NCI-H345 treated with DMSO at 0.1 percent for 48 hours (cell line): ENCODE data around the gene SAMSN1.
"Not testable (repeated sequence)": the region's sequence is repeated elsewhere in the genome, so short reads cannot be mapped to it uniquely, and the experiment has no call there.

Experiments used
- DNase-seq: peaks from one replicate; lab custom pipeline; 2025; ENCODE audit not compliant: unreplicated experiment; lab: John Stamatoyannopoulos, UW

The SAMSN1 gene

GRCh38 chr21:14567331-14568279 lies 21.5 kb upstream of the SAMSN1 start:
- no peak for DNase-seq

- no peak for DNase-seq
Observed at GRCh38 chr21:14566894-14567293, 20.8 kb upstream of the SAMSN1 start.

- no peak for DNase-seq
Observed at GRCh38 chr21:14562959-14563358, 16.8 kb upstream of the SAMSN1 start.

- DNase-seq: no peak
Observed at GRCh38 chr21:14560555-14560954, 14.4 kb upstream of the SAMSN1 start.

- DNase-seq: no peak
Observed at GRCh38 chr21:14560139-14560538, 14.0 kb upstream of the SAMSN1 start.

GRCh38 chr21:14559102-14559501 lies 13.0 kb upstream of the SAMSN1 start:
- DNase-seq: no peak

- no peak for DNase-seq
Observed at GRCh38 chr21:14557413-14557812, 11.3 kb upstream of the SAMSN1 start.

- DNase-seq: no peak
Observed at GRCh38 chr21:14554948-14555347, 8.8 kb upstream of the SAMSN1 start.

GRCh38 chr21:14553422-14553821 lies 7.3 kb upstream of the SAMSN1 start:
- DNase-seq: no peak

- DNase-seq: no peak
Observed at GRCh38 chr21:14551741-14552140, 5.6 kb upstream of the SAMSN1 start.

- no peak for DNase-seq
Observed at GRCh38 chr21:14550135-14550534, 4.0 kb upstream of the SAMSN1 start.

GRCh38 chr21:14548779-14549178 lies 2.7 kb upstream of the SAMSN1 start:
- DNase-seq: no peak

GRCh38 chr21:14547834-14548513 lies 1.9 kb upstream of the SAMSN1 start:
- no peak for DNase-seq

GRCh38 chr21:14546719-14547118 lies 604 bp upstream of the SAMSN1 start:
- DNase-seq: not testable (repeated sequence)

- no peak for DNase-seq
Observed at GRCh38 chr21:14543983-14544382, 2.1 kb downstream of the SAMSN1 start.

- DNase-seq: no peak
Observed at GRCh38 chr21:14542638-14543037, 3.5 kb downstream of the SAMSN1 start.

- no peak for DNase-seq
Observed at GRCh38 chr21:14541841-14542490, 4.1 kb downstream of the SAMSN1 start.

- DNase-seq: no peak
Observed at GRCh38 chr21:14538483-14538882, 7.6 kb downstream of the SAMSN1 start.

- no peak for DNase-seq
Observed at GRCh38 chr21:14536929-14537328, 9.2 kb downstream of the SAMSN1 start.

GRCh38 chr21:14535702-14536101 lies 10.4 kb downstream of the SAMSN1 start:
- DNase-seq: no peak

- DNase-seq: no peak
Observed at GRCh38 chr21:14533499-14534428, 12.4 kb downstream of the SAMSN1 start.
